Tibial nerve (tissue), 4 donors: ENCODE measurements around the gene CCDC171. TPM values are rescaled to one million over a fixed set of nuclear protein-coding genes. Genes with fewer than 3 reads are reported as not detected.

Experiments used
- DNase-seq, 2 donors: peaks; one replicate each; pipeline ENCODE4 v3.0.0-alpha.2; 2019; ENCODE audit warnings: low spot score in 2 of 2
- H3K27ac ChIP-seq, 4 donors: fragments of 200-600 bp; sonication (generic) in 3 of 4; one replicate each; pipeline ENCODE4 v1.5.1; 2017 to 2019; ENCODE audit warnings: mild to moderate bottlenecking in 1 of 4
- H3K27me3 ChIP-seq, 2 donors: fragments of 200-600 bp; sonication (generic) in 1 of 2; one replicate each; pipeline versions ENCODE4 v1.5.1 to v1.6.0; 2017 to 2019
- H3K36me3 ChIP-seq, 3 donors: fragments of 200-600 bp; sonication (generic); one replicate each; pipeline ENCODE4 v1.5.1; 2018 to 2019
- H3K4me1 ChIP-seq, 4 donors: fragments of 200-600 bp; sonication (generic) in 3 of 4; one replicate each; pipeline ENCODE4 v1.5.1; 2017 to 2019
- H3K4me3 ChIP-seq, 4 donors: fragments of 200-600 bp; sonication (generic) in 3 of 4; one replicate each; pipeline ENCODE4 v1.5.1; 2017 to 2019; ENCODE audit warnings: mild to moderate bottlenecking in 1 of 4, moderate library complexity in 1 of 4
- H3K9me3 ChIP-seq, 4 donors: fragments of 200-600 bp; sonication (generic) in 3 of 4; one replicate each; pipeline ENCODE4 v1.5.1; 2017 to 2019
- CTCF ChIP-seq, 5 experiments: fragments of 200-600 bp in 3 of 5; fragments of 450-650 bp in 2 of 5; sonication (generic) in 3 of 5; IDR thresholded peaks; one replicate each; pipeline ENCODE4 v1.5.1; 2016 to 2019; ENCODE audit warnings: antibody characterized with exemption in 5 of 5, mild to moderate bottlenecking in 3 of 5, moderate library complexity in 2 of 5
- EP300 ChIP-seq, 2 donors: sonication (generic); formaldehyde crosslinking; IDR thresholded peaks; one replicate each; pipeline ENCODE4 v1.6.1; 2017; ENCODE audit warnings: antibody characterized with exemption in 2 of 2, mild to moderate bottlenecking in 1 of 2
- POLR2A ChIP-seq, 2 donors: fragments of 450-650 bp; IDR thresholded peaks; one replicate each; pipeline ENCODE4 v1.6.1; 2017; ENCODE audit warnings: antibody characterized with exemption in 2 of 2, mild to moderate bottlenecking in 2 of 2, moderate library complexity in 2 of 2
- WGBS, 2 donors: methylation state at CpG; one replicate each; pipeline ENCODE4 v1.1.5; 2018; 5-methylcytosine and 5-hydroxymethylcytosine counted together
- total RNA-seq, 4 donors: library from RNA; depleted of rRNA; stranded (reverse); fragments of >200 nt; gene quantifications; one replicate each; pipeline ENCODE4 v1.1.0, GENCODE V29; 2016

Gene CCDC171
- total RNA-seq, 4 donors from 2014 or later, result 4.7 to 18.8 (median 7.9) TPM

- no peak for DNase-seq
- Histone ChIP-seq H3K27ac (no peak overlapping the region), H3K36me3 (no peaks in the 10 kb centered on the region), H3K4me1 (no peaks in the 10 kb centered on the region), H3K9me3 (no peaks in the 10 kb centered on the region), H3K4me3 (no peak overlapping the region), H3K27me3 (no peaks in the 10 kb centered on the region)
- no peak for TF ChIP-seq CTCF (IDR thresholded peaks at IDR 0.05)
- no peak for TF ChIP-seq POLR2A (IDR thresholded peaks at IDR 0.05)
- WGBS, 2 donors, result 94 to 97% methylated on average over 2 of the region's 2 CpGs
Observed at GRCh38 chr9:15764131-15764530, 211.3 kb downstream of the CCDC171 start.

DNA sequence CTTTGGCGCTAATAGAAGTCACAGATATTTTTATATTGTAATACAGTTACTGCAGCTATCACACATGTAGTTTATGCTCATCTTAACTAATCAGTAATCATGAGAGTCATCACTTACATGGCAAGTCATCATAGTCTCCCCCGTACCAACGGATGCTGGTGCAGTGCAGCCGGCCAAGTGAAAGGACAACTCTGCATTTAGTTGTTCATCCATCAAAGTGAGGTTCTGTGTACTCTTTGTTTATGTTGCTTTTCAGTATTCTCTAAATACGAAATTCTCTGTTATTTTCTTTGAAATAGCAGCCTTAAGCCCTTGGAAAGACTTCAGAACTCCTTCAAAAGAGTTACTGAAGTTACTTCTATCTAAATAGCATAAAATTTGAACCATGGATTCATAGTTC lies 216.7 kb downstream of the CCDC171 start:
- Histone ChIP-seq H3K4me3 (no peak overlapping the region), H3K27me3 (no peaks in the 10 kb centered on the region), H3K9me3 (no peaks in the 10 kb centered on the region), H3K27ac (no peak overlapping the region), H3K36me3 (no peaks in the 10 kb centered on the region), H3K4me1 (no peaks in the 10 kb centered on the region)
- TF ChIP-seq EP300 (IDR thresholded peaks at IDR 0.05) (no peak), CTCF (IDR thresholded peaks at IDR 0.05) (no peak), POLR2A (IDR thresholded peaks at IDR 0.05) (no peak)
- DNase-seq, result no peak
- 69 to 80% methylated on average over 5 of the region's 5 CpGs for WGBS, 2 donors

GRCh38 chr9:15778861-15779260 lies 226.0 kb downstream of the CCDC171 start:
- WGBS, 2 donors, result 77% methylated on average over 5 of the region's 5 CpGs
- no peaks in the 10 kb centered on the region for H3K9me3 ChIP-seq
- no peaks in the 10 kb centered on the region for H3K27me3 ChIP-seq
- H3K27ac ChIP-seq, result no peak overlapping the region
- H3K36me3 ChIP-seq, result no peaks in the 10 kb centered on the region
- no peaks in the 10 kb centered on the region for H3K4me1 ChIP-seq
- TF ChIP-seq POLR2A (IDR thresholded peaks at IDR 0.05) (no peak), EP300 (IDR thresholded peaks at IDR 0.05) (no peak), CTCF (IDR thresholded peaks at IDR 0.05) (no peak)
- no peak for DNase-seq
- no peak overlapping the region for H3K4me3 ChIP-seq

GRCh38 chr9:15782106-15782505 lies 229.3 kb downstream of the CCDC171 start:
- H3K4me3 ChIP-seq, result no peak overlapping the region
- WGBS, 2 donors, result 74% methylated on average over 5 of the region's 5 CpGs
- H3K36me3 ChIP-seq, result no peaks in the 10 kb centered on the region
- no peaks in the 10 kb centered on the region for H3K4me1 ChIP-seq
- TF ChIP-seq EP300 (IDR thresholded peaks at IDR 0.05), result no peak
- TF ChIP-seq CTCF (IDR thresholded peaks at IDR 0.05), result no peak
- no peak for TF ChIP-seq POLR2A (IDR thresholded peaks at IDR 0.05)
- no peak overlapping the region for H3K27ac ChIP-seq
- DNase-seq, result no peak
- no peaks in the 10 kb centered on the region for H3K9me3 ChIP-seq
- H3K27me3 ChIP-seq, result no peaks in the 10 kb centered on the region

DNA sequence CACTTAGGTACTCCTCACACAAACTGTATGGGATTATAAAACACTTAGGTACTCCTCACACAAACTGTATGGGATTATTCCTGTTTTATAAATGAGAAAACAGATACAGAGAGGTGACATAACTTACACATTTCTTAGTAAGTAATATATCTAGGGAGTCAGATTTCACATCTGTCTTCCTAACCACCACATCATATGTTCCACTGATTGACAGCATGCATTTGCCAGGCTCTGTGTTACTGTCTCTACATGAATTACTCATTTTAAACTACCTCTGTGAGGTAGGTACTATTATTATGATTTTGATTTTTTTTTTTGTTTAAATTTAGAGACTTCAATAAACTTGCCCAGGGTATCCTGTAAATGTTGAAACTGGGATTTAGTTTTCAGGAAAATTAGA lies 232.7 kb downstream of the CCDC171 start:
- Histone ChIP-seq H3K9me3 (no peaks in the 10 kb centered on the region), H3K27ac (no peak overlapping the region), H3K4me3 (no peak overlapping the region), H3K36me3 (no peaks in the 10 kb centered on the region), H3K4me1 (no peaks in the 10 kb centered on the region), H3K27me3 (no peaks in the 10 kb centered on the region)
- no peak for TF ChIP-seq POLR2A (IDR thresholded peaks at IDR 0.05)
- TF ChIP-seq EP300 (IDR thresholded peaks at IDR 0.05), result no peak
- TF ChIP-seq CTCF (IDR thresholded peaks at IDR 0.05), result no peak
- DNase-seq, result no peak
